HepG2 (cell line): ENCODE data around the gene U2AF1L4. TPM values are rescaled to one million over a fixed set of nuclear protein-coding genes. Genes with fewer than 3 reads are reported as not detected.

Experiments used
- CC2D1A ChIP-seq: sonication (generic); formaldehyde crosslinking; IDR thresholded peaks from 2 replicates; pipeline ENCODE4 v1.8.1; 2023; ENCODE audit warnings: mild to moderate bottlenecking, missing genetic modification reagents
- CEBPB ChIP-seq: IDR thresholded peaks from 2 replicates; pipeline ENCODE4 v1.6.1; 2011; ENCODE audit warnings: low read depth, low read length, improper control_type of control experiment, borderline replicate concordance
- GABPB1 ChIP-seq: IDR thresholded peaks from 2 replicates; pipeline ENCODE4 v1.6.1; 2016; ENCODE audit warnings: mild to moderate bottlenecking, missing genetic modification reagents, moderate library complexity, missing compliant biosample characterization
- GRHL1 ChIP-seq: sonication (generic); formaldehyde crosslinking; conservative IDR thresholded peaks from 2 replicates; pipeline ENCODE4 v1.8.0; 2022; ENCODE audit warnings: missing genetic modification reagents
- KLF13 ChIP-seq: sonication (generic); formaldehyde crosslinking; IDR thresholded peaks from 2 replicates; pipeline ENCODE4 v1.4.0; 2020; ENCODE audit warnings: mild to moderate bottlenecking, missing genetic modification reagents
- KMT2B ChIP-seq: IDR thresholded peaks from 2 replicates; pipeline ENCODE4 v1.6.1; 2016; ENCODE audit warnings: missing genetic modification reagents, missing compliant biosample characterization
- ONECUT2 ChIP-seq: sonication (generic); formaldehyde crosslinking; IDR thresholded peaks from 2 replicates; pipeline ENCODE4 v1.4.0; 2020; ENCODE audit warnings: missing genetic modification reagents
- SPEN ChIP-seq: sonication (generic); formaldehyde crosslinking; IDR thresholded peaks from 2 replicates; pipeline ENCODE4 v1.5.1; 2020; ENCODE audit warnings: low read depth, mild to moderate bottlenecking, missing genetic modification reagents
- YEATS2 ChIP-seq: sonication (generic); formaldehyde crosslinking; IDR thresholded peaks from 2 replicates; pipeline ENCODE4 v1.4.0; 2020; ENCODE audit warnings: missing genetic modification reagents, borderline replicate concordance
- ZC3H4 ChIP-seq: sonication (generic); formaldehyde crosslinking; IDR thresholded peaks from 2 replicates; pipeline ENCODE4 v1.4.0; 2020; ENCODE audit warnings: missing genetic modification reagents, borderline replicate concordance
- ZNF557 ChIP-seq: sonication (generic); formaldehyde crosslinking; IDR thresholded peaks from 2 replicates; pipeline ENCODE4 v1.4.0; 2020; ENCODE audit warnings: missing genetic modification reagents
- ZNF574 ChIP-seq: sonication (generic); formaldehyde crosslinking; IDR thresholded peaks from 2 replicates; pipeline ENCODE4 v1.4.0; 2020; ENCODE audit warnings: missing genetic modification reagents
- ZNF704 ChIP-seq: sonication (generic); formaldehyde crosslinking; IDR thresholded peaks from 2 replicates; pipeline ENCODE4 v1.8.1; 2023; ENCODE audit warnings: mild to moderate bottlenecking, inconsistent platforms, moderate library complexity, missing genetic modification reagents, borderline replicate concordance
- ZNF790 ChIP-seq: sonication (generic); formaldehyde crosslinking; IDR thresholded peaks from 2 replicates; pipeline ENCODE4 v1.8.0; 2022; ENCODE audit warnings: missing genetic modification reagents, mild to moderate bottlenecking, borderline replicate concordance
- polyA plus RNA-seq, 8 experiments: library from polyadenylated mRNA; depleted of rRNA in 3 of 8; stranded (reverse) in 7 of 8; unstranded in 1 of 8; fragments of >200 nt; fragmentation: Illumina TruSeq in 4 of 8; extraction: Trizol in 4 of 8; gene quantifications; 2 replicates each; pipeline versions ENCODE4 v1.2.1 to v1.2.3, GENCODE V29; 2011 to 2016; ENCODE audit warnings: low read depth in 4 of 8, missing spikeins in 1 of 8, mixed read lengths in 1 of 8; ENCODE audit not compliant: insufficient read depth in 1 of 8
- total RNA-seq, 5 experiments: library from RNA; depleted of rRNA; stranded (reverse); fragments of >200 nt; fragmentation: Illumina TruSeq; extraction: Trizol; gene quantifications; 2 replicates each; pipeline ENCODE4 v1.2.3, GENCODE V29; 2016; ENCODE audit warnings: low read depth in 1 of 5
- TF ChIP-seq, protein P1 (sequence below): sonication (generic); formaldehyde crosslinking; IDR thresholded peaks from 2 replicates; pipeline ENCODE4 v1.5.1; 2020; ENCODE audit warnings: missing genetic modification reagents, mild to moderate bottlenecking, borderline replicate concordance
- TF ChIP-seq, protein P2 (sequence below): sonication (generic); formaldehyde crosslinking; IDR thresholded peaks from 2 replicates; pipeline ENCODE4 v1.5.0; 2020; ENCODE audit warnings: mild to moderate bottlenecking, missing genetic modification reagents, borderline replicate concordance

The U2AF1L4 gene
- total and polyA plus RNA-seq, 2 of the 13 experiments (the other 11 are each of a cell fraction or from before 2014, with no cell fraction given), result 7.9 to 15.4 TPM

DNA sequence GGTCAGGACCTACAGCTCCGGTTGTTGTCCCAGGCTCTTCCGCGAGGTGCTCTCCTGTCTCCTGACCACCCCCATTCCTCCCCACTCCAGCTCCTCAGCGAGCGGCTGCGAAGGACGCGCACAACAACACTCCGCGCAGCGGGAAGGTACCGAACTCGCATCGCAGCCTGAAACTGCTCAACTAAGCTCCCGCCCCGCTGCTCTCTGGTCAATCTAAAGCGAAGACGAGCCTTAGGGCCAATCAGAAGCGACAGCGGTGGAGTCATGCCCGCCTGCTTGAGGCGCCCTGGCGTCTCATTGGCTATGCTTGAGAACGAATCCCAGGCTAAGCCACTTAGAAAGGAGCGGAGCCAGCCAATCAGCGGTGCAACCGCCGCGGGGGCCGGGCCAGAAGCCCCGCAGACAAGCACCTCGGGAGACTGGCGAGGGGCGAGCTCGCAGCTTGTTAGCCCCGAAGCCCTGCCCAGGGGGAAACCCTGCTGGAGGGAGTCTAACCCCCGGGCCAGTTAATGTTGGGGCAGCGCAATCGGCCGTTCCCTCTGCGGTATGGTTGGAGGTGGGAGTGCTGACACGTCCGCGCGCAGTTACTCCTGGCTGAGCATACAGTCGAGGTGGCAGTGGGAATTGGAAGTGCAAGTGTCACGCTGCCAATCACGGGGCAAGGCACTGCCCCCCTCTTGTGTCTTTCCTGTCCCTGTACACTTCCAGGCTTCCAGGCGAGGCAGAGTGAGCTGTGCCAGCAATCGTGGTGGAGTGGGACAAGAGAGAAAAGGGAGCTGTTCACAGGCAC, 42.8 kb downstream of the U2AF1L4 start (continued):
- TF ChIP-seq ZNF704 (CRISPR knock-in tag) (no peak), ZC3H4 (no peak), ZNF557 (CRISPR knock-in tag) (0 out of 2 replicates have a peak, but pooled peaks have one; percentile 33), GABPB1 (peak; percentile 59), KMT2B (CRISPR knock-in tag) (0 out of 2 replicates have a peak, but pooled peaks have one; percentile 8), SPEN (CRISPR knock-in tag) (no peak; the same call in 1 of the 2 replicates), CC2D1A (CRISPR knock-in tag) (no peak), KLF13 (CRISPR knock-in tag) (no peak), GRHL1 (CRISPR knock-in tag) (no peak), ZNF790 (CRISPR knock-in tag) (no peak), ZNF574 (CRISPR knock-in tag) (peak; percentile 61; the same call in 1 of the 2 replicates), ONECUT2 (CRISPR knock-in tag) (no peak), YEATS2 (CRISPR knock-in tag) (peak; percentile 13; the same call in 1 of the 2 replicates), CEBPB (no peak)
- TF ChIP-seq, protein P1, sequence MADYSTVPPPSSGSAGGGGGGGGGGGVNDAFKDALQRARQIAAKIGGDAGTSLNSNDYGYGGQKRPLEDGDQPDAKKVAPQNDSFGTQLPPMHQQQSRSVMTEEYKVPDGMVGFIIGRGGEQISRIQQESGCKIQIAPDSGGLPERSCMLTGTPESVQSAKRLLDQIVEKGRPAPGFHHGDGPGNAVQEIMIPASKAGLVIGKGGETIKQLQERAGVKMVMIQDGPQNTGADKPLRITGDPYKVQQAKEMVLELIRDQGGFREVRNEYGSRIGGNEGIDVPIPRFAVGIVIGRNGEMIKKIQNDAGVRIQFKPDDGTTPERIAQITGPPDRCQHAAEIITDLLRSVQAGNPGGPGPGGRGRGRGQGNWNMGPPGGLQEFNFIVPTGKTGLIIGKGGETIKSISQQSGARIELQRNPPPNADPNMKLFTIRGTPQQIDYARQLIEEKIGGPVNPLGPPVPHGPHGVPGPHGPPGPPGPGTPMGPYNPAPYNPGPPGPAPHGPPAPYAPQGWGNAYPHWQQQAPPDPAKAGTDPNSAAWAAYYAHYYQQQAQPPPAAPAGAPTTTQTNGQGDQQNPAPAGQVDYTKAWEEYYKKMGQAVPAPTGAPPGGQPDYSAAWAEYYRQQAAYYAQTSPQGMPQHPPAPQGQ (CRISPR knock-in tag), result no peak
- TF ChIP-seq, protein P2, sequence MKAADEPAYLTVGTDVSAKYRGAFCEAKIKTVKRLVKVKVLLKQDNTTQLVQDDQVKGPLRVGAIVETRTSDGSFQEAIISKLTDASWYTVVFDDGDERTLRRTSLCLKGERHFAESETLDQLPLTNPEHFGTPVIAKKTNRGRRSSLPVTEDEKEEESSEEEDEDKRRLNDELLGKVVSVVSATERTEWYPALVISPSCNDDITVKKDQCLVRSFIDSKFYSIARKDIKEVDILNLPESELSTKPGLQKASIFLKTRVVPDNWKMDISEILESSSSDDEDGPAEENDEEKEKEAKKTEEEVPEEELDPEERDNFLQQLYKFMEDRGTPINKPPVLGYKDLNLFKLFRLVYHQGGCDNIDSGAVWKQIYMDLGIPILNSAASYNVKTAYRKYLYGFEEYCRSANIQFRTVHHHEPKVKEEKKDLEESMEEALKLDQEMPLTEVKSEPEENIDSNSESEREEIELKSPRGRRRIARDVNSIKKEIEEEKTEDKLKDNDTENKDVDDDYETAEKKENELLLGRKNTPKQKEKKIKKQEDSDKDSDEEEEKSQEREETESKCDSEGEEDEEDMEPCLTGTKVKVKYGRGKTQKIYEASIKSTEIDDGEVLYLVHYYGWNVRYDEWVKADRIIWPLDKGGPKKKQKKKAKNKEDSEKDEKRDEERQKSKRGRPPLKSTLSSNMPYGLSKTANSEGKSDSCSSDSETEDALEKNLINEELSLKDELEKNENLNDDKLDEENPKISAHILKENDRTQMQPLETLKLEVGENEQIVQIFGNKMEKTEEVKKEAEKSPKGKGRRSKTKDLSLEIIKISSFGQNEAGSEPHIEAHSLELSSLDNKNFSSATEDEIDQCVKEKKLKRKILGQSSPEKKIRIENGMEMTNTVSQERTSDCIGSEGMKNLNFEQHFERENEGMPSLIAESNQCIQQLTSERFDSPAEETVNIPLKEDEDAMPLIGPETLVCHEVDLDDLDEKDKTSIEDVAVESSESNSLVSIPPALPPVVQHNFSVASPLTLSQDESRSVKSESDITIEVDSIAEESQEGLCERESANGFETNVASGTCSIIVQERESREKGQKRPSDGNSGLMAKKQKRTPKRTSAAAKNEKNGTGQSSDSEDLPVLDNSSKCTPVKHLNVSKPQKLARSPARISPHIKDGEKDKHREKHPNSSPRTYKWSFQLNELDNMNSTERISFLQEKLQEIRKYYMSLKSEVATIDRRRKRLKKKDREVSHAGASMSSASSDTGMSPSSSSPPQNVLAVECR (CRISPR knock-in tag), result peak; percentile 79
